IMR-90 (cell line): ENCODE data around the gene PPP1R12B.
"Not testable (repeated sequence)": the region's sequence is repeated elsewhere in the genome, so short reads cannot be mapped to it uniquely, and the experiment has no call there.

Experiments used
- CEBPB ChIP-seq: IDR thresholded peaks from 2 replicates; pipeline ENCODE4 v1.6.1; 2012; ENCODE audit warnings: low read depth, low read length, improper control_type of control experiment
- CHD1 ChIP-seq: IDR thresholded peaks from 2 replicates; pipeline ENCODE4 v1.6.1; 2012; ENCODE audit warnings: low read depth, low read length, improper control_type of control experiment
- CTCF ChIP-seq: conservative IDR thresholded peaks from 2 replicates; pipeline ENCODE4 v1.5.1; 2012; ENCODE audit warnings: mild to moderate bottlenecking, low read depth, low read length, improper control_type of control experiment
- ELK1 ChIP-seq: fragments of 150-350 bp; IDR thresholded peaks from 2 replicates; pipeline ENCODE4 v1.6.1; 2016; ENCODE audit warnings: low read depth, mild to moderate bottlenecking, low read length, moderate library complexity, borderline replicate concordance
- FOS ChIP-seq: fragments of 150-350 bp; IDR thresholded peaks from 2 replicates; pipeline ENCODE4 v1.6.1; 2016; ENCODE audit warnings: low read depth, low read length
- MAFK ChIP-seq: IDR thresholded peaks from 2 replicates; pipeline ENCODE4 v1.6.1; 2012; ENCODE audit warnings: low read depth, low read length, improper control_type of control experiment
- NFE2L2 ChIP-seq: fragments of 150-350 bp; IDR thresholded peaks from 2 replicates; pipeline ENCODE4 v1.6.1; 2016; ENCODE audit warnings: low read depth, mild to moderate bottlenecking, low read length
- POLR2A ChIP-seq: IDR thresholded peaks from 2 replicates; pipeline ENCODE4 v1.6.1; 2012; ENCODE audit warnings: mild to moderate bottlenecking, low read depth, low read length
- RAD21 ChIP-seq: IDR thresholded peaks from 2 replicates; pipeline ENCODE4 v1.6.1; 2012; ENCODE audit warnings: low read length, improper control_type of control experiment
- RCOR1 ChIP-seq: IDR thresholded peaks from 2 replicates; pipeline ENCODE4 v1.6.1; 2012; ENCODE audit warnings: mild to moderate bottlenecking, low read length, improper control_type of control experiment; ENCODE audit not compliant: insufficient replicate concordance
- RFX5 ChIP-seq: IDR thresholded peaks from 2 replicates; pipeline ENCODE4 v1.8.0; 2012; ENCODE audit warnings: low read depth, mild to moderate bottlenecking, low read length, moderate library complexity
- SMC3 ChIP-seq: fragments of 150-350 bp; IDR thresholded peaks from 2 replicates; pipeline ENCODE4 v1.6.1; 2016; ENCODE audit warnings: low read depth, mild to moderate bottlenecking, antibody characterized with exemption, low read length, moderate library complexity
- USF2 ChIP-seq: fragments of 150-350 bp; IDR thresholded peaks from 2 replicates; pipeline ENCODE4 v1.6.1; 2017; ENCODE audit warnings: mild to moderate bottlenecking, antibody characterized with exemption, low read length, low read depth

GRCh38 chr1:202614363-202615207 is 266.1 kb downstream of the PPP1R12B start:
- TF ChIP-seq CTCF (peak; percentile 47), RAD21 (peak; percentile 50), SMC3 (peak; percentile 46)
- TF ChIP-seq POLR2A, USF2, NFE2L2, CEBPB, MAFK, RCOR1, ELK1, RFX5, FOS, CHD1: not testable (repeated sequence)
